Measurements from ENCODE around the gene LRP2.

Gene LRP2

DNA sequence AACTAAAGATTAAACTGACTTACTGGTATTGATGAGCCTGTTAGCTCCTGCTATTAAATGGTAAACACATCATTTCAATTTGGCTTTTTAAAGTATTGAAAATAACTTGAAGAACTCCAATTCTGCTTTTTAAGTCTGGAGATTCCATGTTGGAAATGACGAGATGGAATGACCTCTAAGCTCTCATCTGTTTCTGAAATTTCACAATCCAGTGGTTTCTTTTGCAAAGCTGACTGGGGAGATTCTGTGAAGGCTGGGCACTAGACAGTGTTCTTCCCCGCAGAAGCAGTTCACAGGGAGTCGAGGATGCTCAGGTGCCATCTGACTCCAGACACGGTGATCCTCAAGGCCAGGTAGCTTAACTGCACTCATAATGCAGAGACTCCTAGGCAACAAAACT, 248.3 kb downstream of the LRP2 start:
- DNase-seq: no peak

DNA sequence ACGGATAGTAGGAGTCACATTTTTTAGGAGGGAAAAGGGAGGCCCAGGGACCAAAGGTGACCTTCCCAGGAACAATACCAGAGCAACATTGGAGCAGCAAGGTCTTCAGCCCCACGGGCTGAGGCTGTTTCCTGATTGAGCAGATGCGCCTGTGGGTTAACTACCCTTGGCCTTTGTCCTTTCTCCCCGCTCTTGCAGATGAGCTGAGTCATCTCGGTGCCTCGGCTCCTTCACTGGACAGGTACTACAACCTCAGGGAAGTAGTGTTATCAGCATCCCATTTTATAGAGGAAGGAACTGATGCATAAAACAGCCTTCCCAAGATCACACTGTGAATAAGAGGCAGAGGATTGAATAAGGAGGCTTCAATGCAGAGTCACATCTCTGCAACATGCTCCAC, 249.5 kb downstream of the LRP2 start:
- no peak for DNase-seq

DNA sequence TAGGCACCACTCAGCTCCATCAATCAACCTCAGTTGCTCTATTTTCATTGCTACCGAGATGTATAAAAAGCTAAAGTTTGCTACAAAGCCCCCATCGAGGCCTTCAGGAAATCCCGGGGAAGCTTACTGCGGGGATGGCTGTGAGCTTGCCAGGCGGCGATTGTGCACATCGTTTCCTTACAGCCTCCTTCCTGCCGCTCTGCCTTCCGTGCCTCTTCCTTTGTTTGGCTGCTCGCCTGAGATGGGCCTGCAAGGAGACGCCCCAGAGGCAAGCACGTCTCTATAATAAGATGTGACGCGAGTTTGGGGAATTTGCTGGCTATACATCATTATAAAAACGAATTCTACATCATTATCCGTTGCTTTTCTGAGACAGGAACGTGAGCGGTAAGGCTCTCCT, 251.4 kb downstream of the LRP2 start:
- DNase-seq: no peak

DNA sequence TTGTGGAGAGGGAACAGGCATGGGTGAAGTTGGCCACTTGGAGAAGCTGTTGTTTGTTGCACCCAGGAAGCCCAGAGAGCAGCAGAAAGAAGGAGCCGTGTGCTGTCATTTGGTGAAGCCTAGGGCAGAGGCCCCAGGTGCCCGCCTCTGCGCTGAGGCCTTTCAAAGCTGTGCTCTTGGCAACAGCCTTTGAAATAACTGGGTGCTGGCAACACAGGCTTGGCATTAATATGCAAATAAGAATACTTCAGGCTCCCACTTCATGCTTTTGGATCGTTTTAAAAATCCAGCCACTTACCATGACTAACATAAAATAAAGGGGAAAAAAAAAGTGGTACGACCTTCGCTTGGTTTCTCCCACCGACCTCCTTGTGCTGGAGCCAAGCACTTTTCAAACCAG, 251.9 kb downstream of the LRP2 start:
- DNase-seq: no peak

DNA sequence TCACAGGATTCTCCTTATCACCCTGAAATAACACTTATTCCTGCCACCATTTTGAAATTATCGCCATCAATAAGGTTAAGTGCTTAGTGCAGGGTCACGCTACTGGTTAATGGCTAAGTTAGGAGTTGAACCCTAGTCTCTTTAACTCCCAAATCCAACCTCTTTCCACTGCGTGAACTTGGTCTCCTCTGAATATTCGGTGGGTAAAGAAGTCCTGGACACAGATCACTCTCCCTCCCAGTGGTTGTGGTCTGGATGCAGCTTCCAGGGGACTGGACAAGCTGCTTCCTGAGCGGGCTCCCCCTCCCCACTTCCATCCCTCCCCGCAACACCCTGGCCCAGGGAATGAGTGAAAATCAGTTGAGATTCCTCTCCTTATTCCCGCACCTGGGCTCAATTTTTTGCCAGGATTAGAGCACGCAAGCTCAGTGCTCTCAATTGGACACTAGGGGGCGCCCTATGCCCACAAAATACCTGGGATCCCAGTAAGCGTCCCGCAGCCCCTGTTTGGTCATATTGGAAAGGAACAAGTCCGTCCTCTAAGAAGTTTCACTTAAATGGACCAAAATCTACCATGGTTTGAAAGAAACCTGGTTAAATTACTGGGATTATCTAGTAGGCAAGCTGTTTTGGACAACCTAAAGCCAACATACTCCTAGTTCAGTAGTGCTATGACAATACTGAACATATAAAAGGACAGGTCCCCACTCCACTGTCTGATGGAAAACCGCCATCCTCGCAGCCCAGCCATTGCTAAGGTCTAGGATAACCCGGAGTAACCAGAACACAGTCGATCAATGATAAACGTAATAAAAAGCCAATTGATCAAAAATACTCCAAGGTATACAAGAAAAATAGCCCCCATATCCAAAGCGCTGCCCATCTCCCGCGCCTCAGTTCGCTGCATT, 252.6 kb downstream of the LRP2 start:
- peak; percentile 57 for DNase-seq

DNA sequence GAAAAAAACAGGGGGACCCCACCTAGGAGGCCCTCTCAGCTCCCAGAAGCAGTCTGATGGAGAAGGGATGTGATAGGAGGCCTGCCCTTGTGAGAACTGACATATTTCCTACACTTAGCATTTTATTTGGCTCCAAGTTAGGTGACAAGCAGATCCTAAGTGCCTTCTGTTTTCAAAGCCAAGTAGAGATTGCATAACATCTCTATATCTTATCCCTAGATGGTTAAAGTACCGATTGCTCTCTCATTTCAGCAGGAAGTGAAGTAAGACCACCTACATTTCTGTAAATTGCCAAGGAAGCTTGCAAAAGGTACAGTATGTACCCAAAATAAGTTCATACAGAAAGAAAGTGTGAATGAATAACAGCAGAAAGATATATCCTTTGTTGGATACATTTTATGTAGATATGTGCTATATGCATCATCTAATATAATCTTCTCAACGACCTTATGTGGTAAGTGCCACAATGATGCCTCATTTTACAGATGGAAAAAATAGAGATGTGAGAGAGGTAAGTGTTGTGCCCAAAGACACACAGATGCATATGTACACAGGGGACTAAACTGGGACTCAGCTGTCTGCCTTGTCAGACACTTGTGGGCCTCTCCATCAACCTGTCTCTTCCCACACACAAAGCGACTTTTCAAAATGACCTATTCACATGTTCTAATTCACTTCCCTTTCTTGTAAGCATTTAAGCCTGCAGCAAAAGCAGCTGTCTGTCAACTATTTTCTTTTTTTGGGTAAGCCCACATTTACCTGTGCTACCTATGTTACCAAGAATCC, 254.0 kb downstream of the LRP2 start:
- DNase-seq: no peak

DNA sequence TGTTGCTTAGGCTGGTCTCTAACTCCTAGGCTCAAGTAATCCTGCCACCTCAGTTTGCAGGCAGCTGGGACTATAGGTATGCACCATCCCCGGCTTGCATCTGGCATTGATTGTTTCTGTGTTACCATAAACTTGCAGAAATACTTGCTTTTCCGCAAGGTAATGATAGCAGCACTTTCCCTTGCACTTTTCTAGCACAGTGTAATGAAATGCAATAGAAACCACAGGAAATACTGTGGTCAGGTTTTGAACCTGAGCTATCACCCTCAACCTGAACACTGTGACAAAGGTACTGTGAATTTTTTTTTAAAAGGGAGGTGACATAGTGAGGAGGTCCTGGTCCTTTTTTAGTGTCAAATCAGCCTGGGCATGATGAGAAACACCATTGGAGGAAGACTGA, 254.7 kb downstream of the LRP2 start:
- no peak for DNase-seq

DNA sequence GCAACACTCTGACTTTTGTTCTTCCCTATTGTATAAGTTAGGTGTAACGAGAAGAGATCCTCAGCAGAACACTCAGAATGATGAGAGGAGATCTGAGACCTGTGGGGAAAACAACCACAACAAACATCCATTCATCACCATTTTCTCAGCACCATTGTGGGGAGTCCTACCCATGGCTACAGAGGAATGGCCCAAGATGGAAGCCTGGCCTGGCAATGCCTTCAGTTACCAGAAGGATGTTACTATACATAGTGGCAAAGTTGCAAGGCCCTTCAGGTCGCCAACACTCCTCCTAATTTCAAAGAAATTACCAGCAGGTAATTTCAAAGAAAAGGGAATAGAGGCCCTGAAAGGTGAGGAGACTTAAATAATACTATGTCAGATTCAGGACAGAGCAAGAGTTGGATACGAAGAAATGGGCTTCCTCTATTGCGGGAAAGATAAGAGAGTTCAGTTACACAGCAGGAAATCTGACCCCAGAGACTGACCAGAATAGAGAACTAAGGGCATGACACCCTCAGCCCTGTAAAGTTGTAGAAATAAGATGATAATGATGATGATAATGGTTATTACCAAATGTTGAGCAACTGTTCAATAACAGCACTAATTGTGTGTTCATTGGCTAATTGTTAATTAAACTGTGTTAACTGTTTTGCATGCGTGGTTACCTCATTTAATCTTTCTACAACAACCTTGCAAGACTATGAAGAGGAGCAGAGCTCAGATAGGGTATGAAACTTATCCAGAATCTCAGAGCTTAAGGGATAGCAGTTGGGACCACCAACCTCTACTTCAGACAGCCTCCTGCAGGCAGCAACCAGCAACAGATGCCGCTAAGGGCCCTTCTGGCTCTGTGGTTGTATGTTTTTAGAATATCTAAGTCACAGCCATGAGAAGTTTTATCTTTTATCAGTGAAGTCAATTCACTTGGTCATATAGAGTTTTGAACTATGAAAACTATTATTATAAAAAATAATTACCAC, 255.5 kb downstream of the LRP2 start:
- no peak for DNase-seq

DNA sequence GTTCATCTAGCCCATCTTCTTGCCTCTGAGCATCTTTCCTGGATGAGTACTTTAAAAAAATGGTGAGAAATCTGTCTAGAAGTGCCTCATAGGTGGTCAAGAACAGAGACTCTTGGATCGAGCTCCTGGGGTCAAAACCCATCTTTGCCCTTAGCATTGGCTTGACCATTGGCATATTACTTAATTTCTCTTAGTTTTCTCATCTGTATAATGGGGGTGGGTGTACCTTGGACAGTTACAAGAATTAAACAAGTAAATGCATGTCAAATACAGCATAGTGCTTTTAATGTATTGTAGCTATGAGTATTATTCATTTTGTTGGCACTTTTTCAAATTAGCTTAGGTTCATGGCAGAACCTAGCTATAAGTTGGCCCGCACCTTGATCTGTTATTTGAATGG, 256.2 kb downstream of the LRP2 start:
- DNase-seq: no peak

DNA sequence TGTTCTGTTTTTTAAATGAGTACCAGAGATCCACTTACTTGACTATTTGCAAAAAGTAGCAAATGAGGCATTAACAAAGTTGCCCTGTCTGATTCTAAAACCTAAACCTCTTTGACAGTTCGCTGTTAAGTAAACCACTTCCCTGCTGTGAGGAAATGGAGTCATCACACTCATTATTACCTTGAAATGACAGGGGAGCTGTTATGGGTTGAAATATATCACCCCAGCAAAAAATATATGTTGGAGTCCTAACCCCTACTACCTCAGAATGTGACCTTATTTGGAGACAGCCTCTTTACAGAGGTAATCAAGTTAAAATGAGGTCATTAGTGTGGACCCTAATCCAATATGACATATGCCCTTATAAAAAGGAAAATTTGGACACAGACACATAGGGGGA, 256.9 kb downstream of the LRP2 start:
- DNase-seq: no peak

DNA sequence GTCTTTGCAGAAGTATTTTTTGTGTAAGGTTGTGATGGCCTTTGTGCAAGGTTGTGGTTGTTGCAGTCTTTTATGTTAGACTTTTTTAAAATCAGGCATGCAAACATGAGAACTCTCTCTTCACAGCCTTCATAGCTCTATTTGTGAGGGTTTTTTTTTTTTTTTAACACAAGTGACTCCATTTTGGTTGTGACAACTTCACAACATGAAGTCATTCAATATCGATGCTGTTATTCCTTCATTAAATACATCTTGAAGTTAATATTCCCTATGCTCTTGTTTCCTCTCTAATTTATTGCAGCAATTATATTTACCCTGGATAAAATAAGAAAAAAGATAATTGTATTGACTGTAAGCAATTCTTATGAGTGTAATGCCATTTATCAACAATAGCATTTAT, 257.5 kb downstream of the LRP2 start:
- DNase-seq: no peak

DNA sequence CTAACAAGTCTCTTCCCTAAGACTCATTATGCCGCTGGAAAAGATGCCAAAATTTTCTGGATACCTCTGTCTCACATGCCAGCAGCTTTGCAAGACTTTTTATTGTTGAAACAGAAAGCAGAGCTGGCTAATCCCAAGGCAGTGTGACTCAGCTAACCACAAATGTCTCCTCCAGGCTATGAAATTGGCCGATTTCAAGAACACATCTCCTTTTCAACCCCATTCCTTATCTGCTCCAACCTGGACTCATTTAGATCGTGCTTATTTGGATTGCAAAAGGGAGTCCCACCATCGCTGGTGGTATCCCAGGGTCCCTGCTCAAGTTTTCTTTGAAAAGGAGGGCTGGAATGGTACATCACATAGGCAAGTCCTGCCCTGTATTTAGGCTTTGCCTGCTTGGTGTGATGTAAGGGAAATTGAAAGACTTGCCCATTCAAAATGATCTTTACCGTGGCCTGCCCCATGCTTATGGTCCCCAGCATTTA, 266.7 kb downstream of the LRP2 start:
- DNase-seq: no peak

DNA sequence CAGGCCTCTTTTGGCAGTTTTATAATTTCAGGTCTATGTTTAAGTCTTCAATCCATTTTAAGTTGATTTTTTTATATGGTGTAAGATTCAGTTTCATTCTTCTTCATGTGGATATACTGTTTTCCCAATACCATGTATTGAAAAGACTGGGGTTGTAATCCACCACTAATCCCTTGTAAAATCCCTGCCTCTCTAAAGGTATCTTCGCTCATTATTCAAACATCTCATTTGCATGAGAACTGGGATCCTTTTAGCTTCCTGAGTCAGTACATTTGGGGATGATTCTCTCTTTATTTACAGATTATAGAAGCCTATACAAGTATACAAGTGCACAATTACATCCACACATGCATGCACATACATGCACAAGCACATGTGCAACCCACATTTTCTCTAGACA, 267.7 kb downstream of the LRP2 start:
- DNase-seq: no peak

DNA sequence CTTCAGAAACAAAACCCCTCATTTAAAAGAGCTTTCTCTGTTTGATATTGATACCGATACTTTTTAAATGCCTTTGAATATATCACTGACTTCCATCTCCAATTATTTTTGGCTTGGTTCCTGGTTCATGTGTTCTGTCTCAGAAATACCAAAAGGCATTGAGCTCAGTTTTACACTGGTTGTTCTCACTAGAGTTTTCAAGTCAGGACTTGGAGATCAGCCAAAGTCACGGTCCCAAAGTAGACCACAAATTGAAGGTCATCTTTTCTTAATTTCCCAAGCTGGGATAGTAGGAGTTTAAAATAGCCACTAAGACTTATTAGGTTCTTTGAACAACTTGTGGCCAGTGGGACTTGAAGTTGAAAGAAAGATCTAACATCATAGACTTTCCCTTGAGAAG, 268.8 kb downstream of the LRP2 start:
- no peak for DNase-seq

DNA sequence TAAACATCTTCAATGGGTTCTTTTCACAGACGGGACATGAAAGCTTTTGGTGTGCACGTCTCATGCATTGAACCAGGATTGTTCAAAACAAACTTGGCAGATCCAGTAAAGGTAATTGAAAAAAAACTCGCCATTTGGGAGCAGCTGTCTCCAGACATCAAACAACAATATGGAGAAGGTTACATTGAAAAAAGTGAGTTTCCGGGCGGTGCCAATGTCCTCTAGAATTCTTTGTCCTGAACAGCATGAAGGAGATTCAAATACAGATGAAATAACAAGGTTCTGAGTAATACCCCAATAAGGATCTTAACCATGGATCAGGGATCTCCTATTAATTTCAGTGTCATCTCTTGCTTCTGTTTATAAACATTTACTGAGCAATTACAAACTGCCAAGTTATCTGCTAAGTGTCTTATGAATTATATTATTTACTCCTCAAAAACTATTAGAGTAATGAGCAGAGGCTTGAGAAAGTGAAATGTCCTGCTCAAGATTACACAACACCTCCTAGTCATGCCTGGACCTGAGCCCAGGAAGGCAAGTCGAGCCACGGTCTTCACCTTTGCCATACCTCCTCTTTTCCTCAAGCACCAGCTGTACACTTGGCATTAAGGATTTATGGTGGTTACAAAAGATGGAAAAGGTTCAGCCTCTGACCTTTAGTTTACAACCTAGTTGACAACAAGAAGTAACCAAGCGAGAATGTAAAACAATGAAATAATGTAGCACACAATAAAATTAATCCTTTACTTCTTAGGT, 270.4 kb downstream of the LRP2 start:
- DNase-seq: no peak

DNA sequence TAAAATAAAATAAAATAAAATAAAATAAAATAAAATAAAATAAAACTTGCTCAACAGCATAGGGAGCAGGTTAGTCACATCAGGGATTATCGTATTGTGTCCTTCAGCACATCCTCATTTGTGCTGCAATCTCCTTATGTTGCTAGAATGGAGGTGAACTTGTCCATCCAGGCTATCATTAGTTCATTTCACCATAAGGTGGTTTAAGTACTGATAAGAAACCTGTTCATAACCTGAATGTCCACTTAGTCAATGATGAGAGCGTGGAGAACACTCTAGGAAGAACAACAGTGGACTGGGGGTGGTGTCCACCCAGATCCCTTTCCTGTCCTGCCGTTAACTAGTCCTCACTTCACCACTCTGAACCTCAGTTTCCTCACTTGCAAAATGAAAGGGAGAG, 271.1 kb downstream of the LRP2 start:
- DNase-seq: no peak

DNA sequence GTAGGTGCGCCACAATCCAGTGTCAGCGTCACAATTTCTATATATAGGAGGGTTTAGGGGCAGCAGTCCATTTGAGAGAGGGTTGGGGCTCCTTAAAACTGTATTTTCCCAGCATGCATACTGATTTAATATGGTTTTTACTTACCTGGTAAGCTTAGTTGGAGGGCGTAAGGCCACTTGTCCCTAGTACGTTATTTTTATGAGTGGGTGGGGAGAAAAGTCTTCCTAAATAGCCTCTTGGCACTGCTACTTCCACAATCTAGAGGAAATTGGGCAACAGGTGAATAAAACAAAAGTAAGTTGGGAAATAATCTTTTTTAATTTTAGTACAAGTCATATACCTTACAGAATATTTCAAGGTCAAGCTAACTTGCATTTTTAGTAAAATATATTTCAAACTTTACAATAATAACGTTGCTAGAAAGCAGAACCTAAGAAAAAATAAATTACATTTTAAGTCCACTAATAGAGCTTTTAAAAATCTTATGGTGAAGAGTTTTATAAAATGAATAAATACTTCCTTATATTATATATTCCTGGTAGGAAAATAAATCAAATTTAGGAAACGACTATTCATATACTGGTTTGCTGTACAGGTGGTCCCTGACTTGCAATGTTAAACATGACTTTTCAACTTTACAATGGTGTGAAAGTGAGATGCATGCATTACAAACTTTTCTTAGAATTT, 272.1 kb downstream of the LRP2 start:
- no peak for DNase-seq

DNA sequence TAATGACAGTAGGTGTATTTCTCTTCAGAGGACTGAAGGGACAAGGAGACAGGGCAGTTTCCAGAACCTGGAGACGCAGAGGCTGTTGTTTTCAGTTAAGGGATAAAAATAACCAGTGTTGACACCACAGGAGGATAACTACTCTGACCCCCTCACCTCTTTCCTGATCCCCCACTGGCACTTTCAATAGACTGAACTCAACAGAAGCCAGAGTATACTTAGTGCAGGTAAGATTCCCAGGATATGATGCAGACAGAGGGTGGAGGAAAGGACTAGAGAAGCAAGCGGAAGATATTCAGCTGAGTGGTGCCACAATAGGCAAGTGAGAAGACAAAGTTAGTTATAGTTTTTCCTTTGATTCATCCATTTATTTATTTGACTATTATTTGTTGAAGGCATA, 273.2 kb downstream of the LRP2 start:
- DNase-seq: no peak

DNA sequence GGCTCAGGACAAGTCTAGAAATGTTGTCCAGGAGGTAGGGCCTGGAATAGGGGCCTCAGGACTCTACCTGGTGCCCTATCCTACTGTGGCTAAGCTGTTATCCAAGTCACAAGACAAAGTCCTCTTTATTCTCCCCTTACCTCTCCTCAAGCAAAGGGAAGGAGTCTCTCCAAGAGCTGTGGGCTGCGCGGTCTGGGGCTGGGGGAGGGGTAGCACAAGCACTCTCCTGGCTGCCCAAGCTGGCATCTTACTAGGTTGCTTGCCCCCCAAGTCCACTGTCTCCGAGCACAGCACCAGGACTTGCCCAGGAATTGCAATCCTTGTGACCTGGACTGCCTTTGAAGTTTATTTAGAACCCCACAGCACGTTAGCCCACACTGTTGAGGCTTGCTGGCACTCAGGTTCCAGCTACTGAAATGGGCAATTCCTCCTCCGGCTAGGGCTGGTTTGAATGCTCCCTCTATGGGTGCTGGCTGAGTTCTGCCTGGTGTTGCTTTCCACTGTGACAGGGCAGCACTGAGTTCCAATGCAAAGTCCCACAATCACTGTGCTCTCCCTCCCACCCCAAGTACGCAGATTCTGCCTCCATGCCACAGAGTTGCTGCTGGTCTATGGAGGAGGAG, 274.5 kb downstream of the LRP2 start:
- no peak for DNase-seq

DNA sequence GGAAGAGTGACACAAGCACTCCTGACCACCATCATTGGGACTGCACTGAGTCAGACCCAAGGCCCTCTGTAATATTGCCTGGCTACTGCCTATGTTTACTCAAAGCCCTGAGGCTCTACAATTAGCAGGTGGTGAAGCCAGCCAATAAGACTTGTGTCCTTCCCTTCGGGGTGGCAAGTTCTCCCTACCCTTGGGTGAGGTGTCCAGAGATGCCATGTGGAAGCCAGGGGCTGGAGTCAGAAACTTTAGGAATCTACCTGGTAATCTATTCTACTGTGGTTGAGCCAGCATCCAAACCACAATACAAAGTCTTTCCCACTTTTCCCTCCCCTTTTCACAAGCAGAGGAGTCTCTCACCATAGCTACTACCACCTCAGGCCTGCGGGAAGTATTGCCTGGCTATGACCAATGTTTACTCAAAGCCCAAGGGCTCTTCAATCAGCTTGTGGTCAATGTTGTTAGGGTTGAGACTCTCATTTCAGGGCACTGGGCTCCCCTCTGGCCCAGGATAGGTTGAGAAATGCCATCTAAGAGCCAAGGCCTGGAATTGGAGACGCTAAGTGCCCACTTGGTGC, 275.4 kb downstream of the LRP2 start:
- no peak for DNase-seq

DNA sequence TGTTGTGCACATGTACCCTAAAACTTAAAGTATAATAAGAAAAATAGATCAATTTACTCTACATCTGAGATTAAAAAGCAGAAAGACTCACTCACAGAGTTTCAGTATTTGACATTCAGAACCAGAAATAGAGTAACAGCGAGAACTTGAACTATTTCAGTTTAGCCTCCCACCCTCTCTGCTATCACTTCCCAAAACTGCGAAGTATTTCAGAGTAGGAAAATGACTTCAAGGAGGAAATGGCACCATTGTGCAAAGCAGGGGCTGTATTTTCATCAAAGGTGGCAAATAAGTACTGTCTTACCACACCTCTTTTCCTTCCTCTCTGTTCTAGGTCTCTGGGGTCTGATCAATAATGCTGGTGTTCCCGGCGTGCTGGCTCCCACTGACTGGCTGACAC, 279.3 kb downstream of the LRP2 start:
- DNase-seq: no peak

Data from NCI-H2171 treated with DMSO at 0.1 percent for 48 hours (cell line).